Gastroesophageal sphincter (tissue), 3 donors: ENCODE data around the gene SMG1.

Experiments
- CTCF ChIP-seq, 4 experiments: fragments of 200-600 bp in 2 of 4; fragments of 450-650 bp in 2 of 4; sonication (generic) in 1 of 4; IDR thresholded peaks; one replicate each; pipeline ENCODE4 v1.5.1; 2017 to 2019; ENCODE audit warnings: antibody characterized with exemption in 4 of 4, mild to moderate bottlenecking in 2 of 4, moderate library complexity in 2 of 4
- POLR2A ChIP-seq, 2 donors: fragments of 450-650 bp; IDR thresholded peaks; one replicate each; pipeline ENCODE4 v1.6.1; 2017; ENCODE audit warnings: antibody characterized with exemption in 2 of 2, mild to moderate bottlenecking in 2 of 2, moderate library complexity in 1 of 2

GRCh38 chr16:18804540-18804939 lies 121.7 kb downstream of the SMG1 start:
- TF ChIP-seq CTCF (IDR thresholded peaks at IDR 0.05): no peak
- TF ChIP-seq POLR2A (IDR thresholded peaks at IDR 0.05): no peak
